Stromal cell of bone marrow (primary cell): ENCODE data around the gene TCF7L1.

Experiments used
- DNase-seq: peaks from one replicate; pipeline ENCODE4 v3.0.0-alpha.2; 2012; ENCODE audit warnings: low read depth

The TCF7L1 gene

DNA sequence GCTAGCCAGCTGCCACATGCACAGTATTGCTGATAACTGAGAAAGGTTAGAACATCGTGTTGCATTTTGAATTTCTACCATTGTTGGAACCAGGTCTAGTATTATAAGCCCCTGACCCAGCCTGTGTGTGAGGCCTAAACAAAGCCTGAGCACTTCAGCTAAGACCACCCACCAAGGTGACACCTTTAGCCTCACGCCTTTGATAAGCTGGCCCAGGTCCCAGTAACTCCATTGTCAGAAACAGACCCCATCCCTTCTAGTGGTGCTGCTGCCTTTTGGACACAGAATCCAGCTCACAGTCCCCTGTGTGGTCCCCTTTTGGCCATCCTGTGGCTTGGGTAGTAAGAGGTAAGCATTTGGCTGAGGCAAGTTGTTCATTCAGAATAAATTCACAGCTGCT, 223.0 kb downstream of the TCF7L1 start:
- no peak for DNase-seq

DNA sequence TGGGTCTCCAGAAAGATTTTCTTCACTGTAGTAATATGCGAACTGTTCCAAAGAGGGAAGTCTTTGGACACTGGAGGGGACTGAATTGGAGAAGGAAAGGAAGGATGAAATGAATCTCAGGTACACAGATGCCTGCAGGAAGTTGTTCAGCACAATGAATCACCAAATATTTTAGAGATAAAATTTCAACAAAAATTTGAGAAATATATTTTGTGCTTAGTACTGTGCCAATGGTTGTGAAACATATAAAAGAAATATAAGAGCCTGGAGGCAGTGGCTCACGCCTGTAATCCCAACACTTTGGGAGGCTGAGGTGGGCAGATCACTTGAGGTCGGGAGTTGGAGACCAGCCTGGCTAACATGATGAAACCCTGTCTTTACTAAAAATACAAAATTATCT, 224.5 kb downstream of the TCF7L1 start:
- no peak for DNase-seq
